SK-N-MC (cell line): Measurements from ENCODE around the gene AKR7A2.

Experiments
- FOXP2 ChIP-seq: optimal IDR thresholded peaks from 2 replicates; pipeline ENCODE3; 2011; ENCODE audit warnings: mild to moderate bottlenecking, moderate library complexity; ENCODE audit not compliant: insufficient read depth; ENCODE audit errors: extremely low read length, control extremely low read depth
- POLR2AphosphoS5 ChIP-seq: IDR thresholded peaks from 2 replicates; pipeline ENCODE4 v1.6.1; 2012; ENCODE audit warnings: mild to moderate bottlenecking, low read depth, low read length, borderline replicate concordance

GRCh38 chr1:19329188-19329587 is 17.2 kb upstream of the AKR7A2 start:
- no peak for TF ChIP-seq POLR2AphosphoS5
- TF ChIP-seq FOXP2, result no peak
